HG02981 (cell line): ENCODE data around the gene APOBEC4.
A peak's percentile ranks its signal among the peaks of the same experiment; 100 is the strongest.
"Not testable (repeated sequence)": the region's sequence is repeated elsewhere in the genome, so short reads cannot be mapped to it uniquely, and the experiment has no call there.

Experiments
- ATAC-seq: cut with Tn5 transposase; IDR thresholded peaks from one replicate; pipeline ENCODE4 v1.9.1; 2021; ENCODE audit warnings: mild to moderate bottlenecking, moderate library complexity; ENCODE audit not compliant: unreplicated experiment

Gene APOBEC4

GRCh38 chr1:183635099-183635605, 18.0 kb downstream of the APOBEC4 start:
- ATAC-seq = peak; percentile 1

- no peak for ATAC-seq
Measured at GRCh38 chr1:183634429-183635065, 18.6 kb downstream of the APOBEC4 start.

GRCh38 chr1:183633676-183634343, 19.3 kb downstream of the APOBEC4 start:
- ATAC-seq = peak; percentile 30

GRCh38 chr1:183632964-183633363, 20.2 kb downstream of the APOBEC4 start:
- no peak for ATAC-seq

GRCh38 chr1:183632114-183632513, 21.0 kb downstream of the APOBEC4 start:
- no peak for ATAC-seq

GRCh38 chr1:183630748-183631147, 22.4 kb downstream of the APOBEC4 start:
- ATAC-seq = no peak

- no peak for ATAC-seq
Measured at GRCh38 chr1:183628537-183628936, 24.6 kb downstream of the APOBEC4 start.

GRCh38 chr1:183626236-183626635, 26.9 kb downstream of the APOBEC4 start:
- not testable (repeated sequence) for ATAC-seq

- ATAC-seq = peak; percentile 82
Measured at GRCh38 chr1:183622884-183623785, 30.0 kb downstream of the APOBEC4 start.

GRCh38 chr1:183622013-183622412, 31.1 kb downstream of the APOBEC4 start:
- ATAC-seq = no peak

- no peak for ATAC-seq
Measured at GRCh38 chr1:183620311-183620710, 32.8 kb downstream of the APOBEC4 start.

- ATAC-seq = no peak
Measured at GRCh38 chr1:183619781-183620180, 33.3 kb downstream of the APOBEC4 start.

GRCh38 chr1:183618202-183618601, 34.9 kb downstream of the APOBEC4 start:
- ATAC-seq = not testable (repeated sequence)

- not testable (repeated sequence) for ATAC-seq
Measured at GRCh38 chr1:183612975-183613374, 40.1 kb downstream of the APOBEC4 start.

GRCh38 chr1:183612407-183612806, 40.7 kb downstream of the APOBEC4 start:
- no peak for ATAC-seq

GRCh38 chr1:183611021-183611420, 42.1 kb downstream of the APOBEC4 start:
- ATAC-seq = no peak

- ATAC-seq = no peak
Measured at GRCh38 chr1:183609759-183610452, 43.2 kb downstream of the APOBEC4 start.

- peak; percentile 51 for ATAC-seq
Measured at GRCh38 chr1:183609313-183609712, 43.8 kb downstream of the APOBEC4 start.

- peak; percentile 35 for ATAC-seq
Measured at GRCh38 chr1:183607322-183607980, 45.7 kb downstream of the APOBEC4 start.

- ATAC-seq = no peak
Measured at GRCh38 chr1:183605904-183606303, 47.2 kb downstream of the APOBEC4 start.
